Retinal pigment epithelial cell (primary cell): ENCODE measurements around the gene IBA57.

ENCODE experiments used
- DNase-seq: peaks from one replicate; pipeline ENCODE4 v3.0.0-alpha.2; 2010; ENCODE audit warnings: low read depth
- H3K4me3 ChIP-seq: 2 replicates; pipeline ENCODE4 v1.5.1; 2011; ENCODE audit warnings: mild to moderate bottlenecking, low read length, control low read depth, moderate library complexity
- CTCF ChIP-seq: conservative IDR thresholded peaks from 2 replicates; pipeline ENCODE4 v1.5.1; 2011; ENCODE audit warnings: low read depth, low read length, control low read depth, inconsistent platforms

Gene IBA57

GRCh38 chr1:228140724-228141225, 24.8 kb upstream of the IBA57 start:
- no peak for TF ChIP-seq CTCF
- no peak for DNase-seq
- H3K4me3 ChIP-seq = peak overlapping the region; percentile 87

GRCh38 chr1:228141226-228142044, 24.2 kb upstream of the IBA57 start:
- TF ChIP-seq CTCF = no peak
- H3K4me3 ChIP-seq = peak overlapping the region; percentile 87
- DNase-seq = no peak

GRCh38 chr1:228142155-228142691, 23.4 kb upstream of the IBA57 start:
- no peak for TF ChIP-seq CTCF
- DNase-seq = no peak
- peak overlapping the region; percentile 87 for H3K4me3 ChIP-seq

- no peak for TF ChIP-seq CTCF
- H3K4me3 ChIP-seq = no peak overlapping the region
Measured at GRCh38 chr1:228142701-228143136, 22.9 kb upstream of the IBA57 start.

GRCh38 chr1:228143480-228144192, 22.0 kb upstream of the IBA57 start:
- no peak for TF ChIP-seq CTCF
- H3K4me3 ChIP-seq = no peak overlapping the region
- no peak for DNase-seq

More at GRCh38 chr1:228142701-228143136, 22.9 kb upstream of the IBA57 start:
- DNase-seq = no peak

- no peak for DNase-seq
- no peak overlapping the region for H3K4me3 ChIP-seq
- TF ChIP-seq CTCF = no peak
Measured at GRCh38 chr1:228144193-228144992, 21.2 kb upstream of the IBA57 start.
